Measurements from ENCODE around the gene WSB1.
"Not testable (repeated sequence)": the region's sequence is repeated elsewhere in the genome, so short reads cannot be mapped to it uniquely, and the experiment has no call there.

WSB1 gene

DNA sequence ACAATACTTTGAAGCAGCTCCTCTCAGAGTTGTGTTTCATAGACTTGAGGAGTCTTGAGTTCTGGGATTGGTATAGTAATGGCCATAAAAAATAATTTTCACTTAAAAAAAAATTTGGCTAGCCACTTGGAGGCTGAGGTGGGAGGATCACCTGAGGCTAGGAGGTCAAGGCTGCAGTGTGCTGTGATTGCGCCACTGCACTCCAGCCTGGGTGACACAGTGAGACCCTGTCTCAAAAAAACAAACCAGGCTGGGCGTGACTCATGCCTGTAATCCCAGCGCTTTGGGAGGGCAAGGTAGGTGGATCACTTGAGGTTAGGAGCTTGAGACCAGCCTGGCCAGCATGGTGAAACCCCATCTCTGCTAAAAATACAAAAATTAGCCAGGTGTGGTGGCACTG is 14.8 kb upstream of the WSB1 start:
- not testable (repeated sequence) for DNase-seq (ENCODE audit: low read depth in 2 of 3, low spot score in 2 of 3)

GRCh38 chr17:27280527-27280926 is 13.4 kb upstream of the WSB1 start:
- no peak for DNase-seq (ENCODE audit: low read depth in 2 of 3, low spot score in 2 of 3)

DNA sequence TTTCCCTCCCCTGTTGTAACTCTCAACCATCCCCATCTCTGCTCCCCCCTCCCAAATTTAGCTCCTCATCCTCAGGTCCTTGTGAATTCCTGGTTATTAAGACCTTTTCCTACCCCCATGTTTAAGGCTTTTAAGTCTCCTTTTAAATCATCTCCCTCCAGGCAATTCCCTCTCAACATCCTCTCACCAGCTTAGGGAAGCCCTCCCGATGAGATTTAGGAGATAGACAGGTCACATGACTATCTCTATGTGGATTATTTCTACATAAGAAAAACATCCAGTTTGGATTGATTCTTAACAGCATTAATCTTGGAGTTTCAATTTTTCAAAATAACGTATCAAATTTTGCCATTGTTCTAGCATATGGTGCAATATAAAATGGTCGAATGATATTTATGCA is 12.5 kb upstream of the WSB1 start:
- no peak for DNase-seq (ENCODE audit: low read depth in 2 of 3, low spot score in 2 of 3)

- DNase-seq (ENCODE audit: low read depth in 2 of 3, low spot score in 2 of 3): no peak
Observed at GRCh38 chr17:27282054-27282551, 11.8 kb upstream of the WSB1 start.

- no peak for DNase-seq (ENCODE audit: low read depth in 2 of 3, low spot score in 2 of 3)
Observed at GRCh38 chr17:27283060-27283459, 10.9 kb upstream of the WSB1 start.

GRCh38 chr17:27283751-27284150 is 10.2 kb upstream of the WSB1 start:
- no peak for DNase-seq (ENCODE audit: low read depth in 2 of 3, low spot score in 2 of 3)

DNA sequence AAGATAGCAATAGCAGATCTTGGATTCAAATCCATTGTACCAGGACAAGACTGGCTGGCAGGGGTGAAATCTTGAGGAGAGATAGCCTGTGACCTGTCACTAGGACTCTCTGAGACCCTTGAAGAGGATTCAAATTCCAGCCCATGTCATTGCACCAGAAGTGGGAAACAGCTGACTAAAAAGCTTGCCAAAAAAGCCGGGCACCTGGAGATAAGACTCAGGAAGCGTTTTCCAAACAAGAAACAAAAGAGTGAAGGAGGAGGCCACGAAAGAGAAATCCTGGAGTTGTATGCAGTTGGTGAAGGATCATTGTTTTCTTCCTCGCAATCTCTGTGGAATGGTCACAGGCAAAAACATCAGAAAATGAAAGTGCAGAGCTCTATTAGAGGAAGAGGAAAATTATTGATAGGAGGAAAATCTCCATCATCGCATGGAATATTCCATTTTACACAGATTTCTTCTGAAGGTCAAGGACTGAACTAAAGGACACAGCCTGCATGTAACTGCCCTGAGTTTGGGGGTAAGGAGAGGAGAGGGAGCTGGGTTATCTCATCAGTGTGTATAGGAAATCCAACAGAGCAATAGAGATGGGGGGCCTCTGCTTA is 9.0 kb upstream of the WSB1 start:
- no peak for DNase-seq (ENCODE audit: low read depth in 2 of 3, low spot score in 2 of 3)

DNA sequence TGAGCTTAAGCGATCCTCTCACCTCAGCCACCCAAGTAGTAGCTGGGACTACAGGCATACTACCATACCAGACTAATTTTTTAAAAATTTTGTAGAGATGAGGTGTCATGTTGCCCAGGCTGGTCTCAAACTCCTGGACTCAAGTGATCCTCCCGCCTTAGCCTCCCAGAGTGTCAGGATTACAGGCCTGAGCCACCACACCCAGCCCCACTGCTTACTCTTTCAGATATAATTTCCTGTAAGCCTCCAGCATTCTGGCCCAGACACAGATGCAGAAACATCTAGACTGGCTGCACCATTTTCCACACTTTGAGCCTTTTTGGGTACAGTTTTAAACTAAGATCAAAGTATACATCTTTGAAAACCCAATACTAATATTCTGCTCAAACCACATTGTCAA is 8.4 kb upstream of the WSB1 start:
- no peak for DNase-seq (ENCODE audit: low read depth in 2 of 3, low spot score in 2 of 3)

- no peak for DNase-seq (ENCODE audit: low read depth in 2 of 3, low spot score in 2 of 3)
Observed at GRCh38 chr17:27288183-27288582, 5.7 kb upstream of the WSB1 start.

GRCh38 chr17:27289856-27290255 is 4.1 kb upstream of the WSB1 start:
- no peak for DNase-seq (ENCODE audit: low read depth in 2 of 3, low spot score in 2 of 3)

GRCh38 chr17:27290916-27291598 is 2.9 kb upstream of the WSB1 start:
- DNase-seq (ENCODE audit: low read depth in 2 of 3, low spot score in 2 of 3): no peak

DNA sequence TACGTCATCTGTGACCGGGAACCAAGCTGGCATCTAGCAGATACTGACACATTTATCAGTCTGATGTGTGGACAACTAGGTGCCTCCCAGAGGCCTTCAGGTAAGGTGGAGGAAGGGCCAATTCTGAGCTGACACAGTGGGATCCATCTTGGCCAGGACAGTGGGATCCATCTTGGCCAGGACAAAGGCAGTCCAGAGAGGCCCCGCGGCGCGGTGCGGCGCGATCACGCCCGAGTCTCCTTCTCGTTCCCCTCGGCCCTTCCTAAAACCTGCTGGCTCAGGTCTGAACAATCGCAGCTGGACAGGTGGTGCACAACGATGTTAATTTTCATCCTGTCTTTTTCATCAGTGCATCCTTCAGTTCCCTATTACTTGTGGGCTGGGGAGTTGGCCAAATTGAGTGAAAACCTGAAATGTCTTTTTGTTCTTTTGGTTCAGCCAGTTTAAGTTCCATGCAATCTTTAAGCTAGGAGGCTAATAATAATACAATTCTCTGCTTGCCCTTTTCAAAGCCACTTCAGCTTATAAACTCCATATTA is 486 bp upstream of the WSB1 start:
- DNase-seq (ENCODE audit: low read depth in 2 of 3, low spot score in 2 of 3): peak in 2 of 3 experiments; percentile 2 to 7

- DNase-seq (ENCODE audit: low read depth in 2 of 3, low spot score in 2 of 3): peak in 1 of 3 experiments; percentile 3
Observed at GRCh38 chr17:27294689-27295630, 1.0 kb downstream of the WSB1 start.

- DNase-seq (ENCODE audit: low read depth in 2 of 3, low spot score in 2 of 3): no peak
Observed at GRCh38 chr17:27295945-27296344, 2.0 kb downstream of the WSB1 start.

DNA sequence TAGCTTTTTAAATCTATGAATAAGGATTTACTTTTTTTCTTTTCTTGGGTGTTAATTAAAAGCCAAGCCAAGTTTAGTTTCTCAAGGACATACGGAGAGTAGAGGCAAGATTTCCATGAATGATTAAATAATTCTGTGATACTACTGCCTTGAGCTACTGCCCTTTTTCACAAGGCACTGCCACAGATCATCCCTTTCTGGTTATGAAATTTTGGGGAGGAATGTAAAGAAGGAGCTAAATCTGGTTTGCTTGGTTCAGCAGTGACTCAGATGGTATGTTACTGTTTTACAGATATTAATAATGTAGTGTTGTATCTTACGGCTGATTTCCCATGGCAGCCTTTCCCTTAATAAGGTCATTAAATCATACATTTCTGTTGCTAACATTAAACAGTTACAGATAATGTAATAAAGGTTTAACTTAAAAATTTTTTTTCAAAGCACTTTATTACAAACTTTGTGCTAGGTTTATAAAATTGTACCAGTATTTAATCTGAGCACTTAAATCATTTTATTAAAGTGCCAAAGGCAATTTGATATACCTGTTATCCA is 2.6 kb downstream of the WSB1 start:
- no peak for DNase-seq (ENCODE audit: low read depth in 2 of 3, low spot score in 2 of 3)

DNA sequence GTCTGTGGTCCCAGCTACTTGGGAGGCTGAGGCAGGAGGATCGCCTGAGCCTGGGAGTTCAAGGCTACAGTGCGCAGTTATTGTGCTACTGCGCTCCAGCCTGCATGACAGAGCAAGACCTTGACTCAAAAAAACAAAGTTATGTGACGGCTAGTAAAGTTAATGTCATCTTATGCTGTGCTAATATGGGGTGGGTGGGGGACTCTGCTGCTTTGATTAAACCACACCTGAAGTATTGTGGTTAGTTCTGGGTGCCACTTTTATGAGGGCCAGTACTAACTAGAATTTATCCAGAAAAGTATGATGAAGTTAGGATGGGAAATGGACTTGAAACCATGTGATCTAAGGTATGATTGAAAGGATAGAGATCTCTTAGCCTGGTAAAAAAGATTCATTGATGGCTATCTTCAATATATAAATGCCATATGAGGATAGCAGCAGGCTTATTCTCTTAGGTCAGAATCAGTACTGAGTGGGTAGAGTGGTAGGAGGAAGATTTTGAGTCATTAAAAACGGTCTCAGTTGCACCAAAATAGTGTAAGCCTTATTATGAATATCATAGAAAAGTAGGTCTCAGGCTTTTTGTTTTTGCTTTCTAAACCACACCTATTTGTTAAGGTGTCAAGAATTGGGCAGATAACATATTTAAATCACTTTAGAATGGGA is 5.6 kb downstream of the WSB1 start:
- no peak for DNase-seq (ENCODE audit: low read depth in 2 of 3, low spot score in 2 of 3)

DNA sequence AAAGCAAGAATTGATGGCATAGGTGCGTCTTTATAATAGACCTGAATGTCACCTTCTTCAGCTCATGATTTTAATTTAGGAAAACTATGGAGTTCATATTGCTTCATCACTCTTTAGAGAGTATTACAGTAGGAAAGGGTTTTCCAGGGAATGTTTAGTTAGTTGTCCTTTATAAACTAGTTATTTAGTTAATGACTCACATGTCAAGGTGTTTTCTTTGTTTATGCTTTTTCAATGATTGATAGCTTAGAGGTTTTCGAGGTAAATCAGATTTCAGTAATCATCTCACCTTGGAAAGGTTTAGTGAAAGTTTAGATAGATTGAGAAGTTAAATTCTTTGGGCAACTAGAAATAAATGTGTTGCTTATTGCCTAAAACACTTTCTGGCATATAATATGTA is 9.8 kb downstream of the WSB1 start:
- no peak for DNase-seq (ENCODE audit: low read depth in 2 of 3, low spot score in 2 of 3)

GRCh38 chr17:27306276-27306835 is 12.4 kb downstream of the WSB1 start:
- DNase-seq (ENCODE audit: low read depth in 2 of 3, low spot score in 2 of 3): no peak

- no peak for DNase-seq (ENCODE audit: low read depth in 2 of 3, low spot score in 2 of 3)
Observed at GRCh38 chr17:27310565-27311110, 16.7 kb downstream of the WSB1 start.

DNA sequence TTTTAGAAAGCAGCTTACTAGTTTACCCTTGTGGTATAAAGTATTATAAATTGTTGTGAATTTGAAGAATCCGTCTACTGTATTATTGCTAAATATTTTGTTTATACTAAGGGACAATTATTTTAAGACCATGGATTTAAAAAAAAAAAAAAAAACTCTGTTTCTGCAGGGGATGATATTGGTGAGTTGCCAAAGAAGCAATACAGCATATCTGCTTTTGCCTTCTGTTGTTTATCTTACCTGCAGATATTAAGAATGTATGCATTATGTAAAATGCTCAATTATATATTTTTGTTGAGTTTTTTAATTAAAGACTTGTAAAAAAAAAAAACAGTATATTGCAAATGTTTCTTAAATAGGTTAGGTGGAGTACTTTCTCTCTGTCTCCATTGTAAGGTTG is 19.4 kb downstream of the WSB1 start:
- no peak for DNase-seq (ENCODE audit: low read depth in 2 of 3, low spot score in 2 of 3)
